Endothelial cell of umbilical vein (primary cell): ENCODE data around the gene ZC3H12A. TPM values are rescaled to one million over a fixed set of nuclear protein-coding genes. Genes with fewer than 3 reads are reported as not detected.

Experiments
- BruUV-seq: library from RNA; stranded (reverse); fragments of 400-500 nt; replicated peaks from 2 replicates; lab custom pipeline; 2021; lab: Mats Ljungman, UMichigan
- CTCF ChIA-PET: fragments of 300-600, 350-600 bp; sonication (Branson Sonifier 250); formaldehyde crosslinking; loops from one replicate; lab custom pipeline; 2021; ENCODE audit warnings: antibody characterized with exemption, inconsistent platforms; lab: Charles Lee
- POLR2A ChIA-PET: fragments of 300-600, 350-600 bp; sonication (Branson Sonifier 250); formaldehyde crosslinking; loops from one replicate; lab custom pipeline; 2021; ENCODE audit warnings: antibody characterized with exemption, inconsistent platforms; lab: Charles Lee
- DNase-seq: peaks from one replicate; pipeline ENCODE4 v3.0.0-alpha.2; 2011; ENCODE audit warnings: low read depth, low spot score
- FAIRE-seq: peaks from 2 replicates; lab custom pipeline; 2011; peaks lifted over from hg19 to GRCh38; lab: Jason Lieb, UNC
- H2AFZ ChIP-seq: 2 replicates; pipeline ENCODE4 v1.6.0; 2012; ENCODE audit warnings: low read depth, low read length, control low read depth, inconsistent platforms
- H3K27ac ChIP-seq: 2 replicates; pipeline ENCODE4 v1.5.1; 2011; ENCODE audit warnings: low read depth, mild to moderate bottlenecking, control low read depth, low read length, moderate library complexity; ENCODE audit not compliant: insufficient read depth
- H3K27me3 ChIP-seq, 2 experiments: 2 replicates each; pipeline versions ENCODE4 v1.6.0 to v1.6.1; 2011; ENCODE audit warnings: low read length in 2 of 2, mixed read lengths in 1 of 2; ENCODE audit not compliant: control insufficient read depth in 2 of 2, insufficient read depth in 2 of 2
- H3K36me3 ChIP-seq, 2 experiments: 2 replicates in 1 of 2; 3 replicates in 1 of 2; pipeline ENCODE4 v1.5.1; 2011; ENCODE audit warnings: low read length in 2 of 2, mild to moderate bottlenecking in 1 of 2, moderate library complexity in 1 of 2; ENCODE audit not compliant: control insufficient read depth in 2 of 2, insufficient read depth in 2 of 2; ENCODE audit errors: extremely low read depth in 1 of 2
- H3K4me1 ChIP-seq: 3 replicates; pipeline ENCODE4 v1.5.1; 2011; ENCODE audit warnings: mild to moderate bottlenecking, low read length; ENCODE audit not compliant: control insufficient read depth, insufficient read depth; ENCODE audit errors: extremely low read depth
- H3K4me2 ChIP-seq: 2 replicates; pipeline ENCODE4 v1.6.1; 2011; ENCODE audit warnings: low read length, control low read depth, mixed read lengths; ENCODE audit not compliant: insufficient read depth
- H3K4me3 ChIP-seq, 3 experiments: fragments of 200-600 bp in 1 of 3; sonication (generic), shearing (Covaris generic) in 1 of 3; replicated peaks in 1 of 3; 2 replicates each; pipeline ENCODE4 v1.5.1; 2011 to 2016; ENCODE audit warnings: control low read depth in 3 of 3, low read length in 3 of 3, mild to moderate bottlenecking in 2 of 3, inconsistent platforms in 1 of 3, low read depth in 1 of 3, moderate library complexity in 1 of 3; ENCODE audit not compliant: insufficient read depth in 1 of 3
- H3K79me2 ChIP-seq: 2 replicates; pipeline ENCODE4 v1.6.0; 2012; ENCODE audit warnings: low read length, inconsistent platforms; ENCODE audit not compliant: control insufficient read depth, insufficient read depth
- H3K9ac ChIP-seq: replicated peaks from 2 replicates; pipeline ENCODE3; 2011; ENCODE audit warnings: low read length, control low read depth; ENCODE audit not compliant: insufficient read depth; ENCODE audit errors: extremely low read depth
- H3K9me1 ChIP-seq: replicated peaks from 3 replicates; pipeline ENCODE4 v1.6.0; 2011; ENCODE audit warnings: mild to moderate bottlenecking, low read length; ENCODE audit not compliant: control insufficient read depth, insufficient read depth; ENCODE audit errors: extremely low read depth
- H3K9me3 ChIP-seq: replicated peaks from 2 replicates; pipeline ENCODE4 v1.5.1; 2012; ENCODE audit warnings: low read length, inconsistent platforms; ENCODE audit not compliant: control insufficient read depth, insufficient read depth
- H4K20me1 ChIP-seq: replicated peaks from 2 replicates; pipeline ENCODE3; 2011; ENCODE audit warnings: mild to moderate bottlenecking, low read length; ENCODE audit not compliant: control insufficient read depth, insufficient read depth; ENCODE audit errors: extremely low read depth
- CTCF ChIP-seq, 2 donors: IDR thresholded peaks; 1 replicate in 1 of 2; 2 replicates in 1 of 2; pipeline ENCODE4 v1.5.1; 2011; ENCODE audit warnings: low read length in 2 of 2, mild to moderate bottlenecking in 2 of 2, moderate library complexity in 2 of 2, control low read depth in 1 of 2, inconsistent platforms in 1 of 2, low read depth in 1 of 2; ENCODE audit not compliant: insufficient read depth in 1 of 2; ENCODE audit errors: extremely low read depth in 1 of 2
- EZH2 ChIP-seq: IDR thresholded peaks from 2 replicates; pipeline ENCODE4 v1.6.1; 2012; ENCODE audit warnings: borderline replicate concordance, low read depth, mild to moderate bottlenecking, moderate library complexity, low read length, inconsistent platforms; ENCODE audit not compliant: severe bottlenecking
- FOS ChIP-seq: IDR thresholded peaks from 2 replicates; pipeline ENCODE4 v1.6.1; 2011; ENCODE audit warnings: mild to moderate bottlenecking, low read length, moderate library complexity, borderline replicate concordance; ENCODE audit not compliant: insufficient read depth
- GATA2 ChIP-seq: IDR thresholded peaks from 2 replicates; pipeline ENCODE4 v1.7.0; 2011; ENCODE audit warnings: low read depth, mild to moderate bottlenecking, moderate library complexity, mixed read lengths, low read length; ENCODE audit not compliant: insufficient read length, insufficient read depth
- JUN ChIP-seq: IDR thresholded peaks from 2 replicates; pipeline ENCODE4 v1.6.1; 2011; ENCODE audit warnings: borderline replicate concordance, low read depth; ENCODE audit not compliant: insufficient read length, insufficient read depth
- MAX ChIP-seq: IDR thresholded peaks from 2 replicates; pipeline ENCODE4 v1.6.1; 2011; ENCODE audit not compliant: insufficient read depth, insufficient read length
- MYC ChIP-seq: IDR thresholded peaks from one replicate; pipeline ENCODE4 v1.6.1; 2011; ENCODE audit warnings: mild to moderate bottlenecking, low read depth, low read length
- POLR2A ChIP-seq: IDR thresholded peaks from 2 replicates; pipeline ENCODE4 v1.6.1; 2012; ENCODE audit warnings: low read depth, mild to moderate bottlenecking, control low read depth, low read length
- POLR2AphosphoS5 ChIP-seq: IDR thresholded peaks from 2 replicates; pipeline ENCODE4 v1.6.1; 2012; ENCODE audit warnings: low read depth, mild to moderate bottlenecking, control low read depth, low read length, moderate library complexity; ENCODE audit not compliant: insufficient read depth
- dilution Hi-C: fragments of 300-500 bp; cut with MboI; formaldehyde crosslinking; loops from one replicate; pipeline ENCODE4 v1.15.0; 2019; ENCODE audit warnings: low sequenced_read_pairs; ENCODE audit not compliant: extremely low pct_ligation_motif_present
- intact Hi-C: fragments of 100-400 bp; cut with micrococcal nuclease; formaldehyde crosslinking; loops from one replicate; pipeline ENCODE4 v1.10.0; 2022
- polyA plus RNA-seq, 4 experiments: library from polyadenylated mRNA; depleted of rRNA in 3 of 4; stranded (reverse) in 3 of 4; unstranded in 1 of 4; fragments of >200 nt; gene quantifications; 2 replicates each; pipeline versions ENCODE4 v1.2.1 to v1.2.3, GENCODE V29; 2011 to 2012; ENCODE audit warnings: missing spikeins in 1 of 4
- total RNA-seq: library from RNA; stranded (reverse); gene quantifications from 2 replicates; pipeline ENCODE4 v1.2.3, GENCODE V29; 2021

ZC3H12A gene
- total and polyA plus RNA-seq, 2 donors (not counting 3 experiments of a cell fraction or from before 2014, with no cell fraction given): 6.3 to 9.4 TPM

GRCh38 chr1:37468037-37468436 lies 6.3 kb upstream of the ZC3H12A start:
- H3K27ac ChIP-seq: no peak overlapping the region
- no peak overlapping the region for H3K9ac ChIP-seq
- peaks cover 19% of the 10 kb centered on the region for H3K4me1 ChIP-seq
- FAIRE-seq: no peak
- no peak for TF ChIP-seq CTCF (IDR thresholded peaks at IDR 0.05; ENCODE audit: extremely low read depth in 1 of 2, insufficient read depth in 1 of 2, low read depth in 1 of 2, low read length in 2 of 2)
- TF ChIP-seq MYC: no peak
- TF ChIP-seq EZH2: no peak
- no peak for TF ChIP-seq MAX
- no peak for TF ChIP-seq POLR2A
- H3K4me3 ChIP-seq: no peak overlapping the region
- dilution Hi-C loops (no loop called here), intact Hi-C loops (no loop called here)
- no peaks in the 10 kb centered on the region for H3K27me3 ChIP-seq
- H3K4me2 ChIP-seq: no peak overlapping the region
- CTCF ChIA-PET: interaction anchor here (1.6 kb wide), 1 partner anchor 20 kb away, joined by 6 read pairs; no protein-coding TSS in a partner anchor
- no peaks in the 10 kb centered on the region for H3K36me3 ChIP-seq
- no peaks in the 10 kb centered on the region for H3K79me2 ChIP-seq
- no peaks in the 10 kb centered on the region for H4K20me1 ChIP-seq
- no peak for DNase-seq
- H3K9me3 ChIP-seq: no peaks in the 10 kb centered on the region
- POLR2A ChIA-PET: no interaction called here
- no peak overlapping the region for H2AFZ ChIP-seq
- H3K9me1 ChIP-seq: no peaks in the 10 kb centered on the region
- BruUV-seq: no TSS peak

- Histone ChIP-seq H3K9me1 (no peaks in the 10 kb centered on the region), H3K79me2 (no peaks in the 10 kb centered on the region), H3K9ac (no peak overlapping the region), H4K20me1 (no peaks in the 10 kb centered on the region), H3K4me3 (no peak overlapping the region), H2AFZ (no peak overlapping the region), H3K36me3 (no peaks in the 10 kb centered on the region), H3K27ac (no peak overlapping the region), H3K27me3 (no peaks in the 10 kb centered on the region), H3K4me1 (peaks cover 29% of the 10 kb centered on the region), H3K4me2 (no peak overlapping the region), H3K9me3 (no peaks in the 10 kb centered on the region)
- FAIRE-seq (no peak), DNase-seq (no peak)
- TF ChIP-seq CTCF (IDR thresholded peaks at IDR 0.05; ENCODE audit: extremely low read depth in 1 of 2, insufficient read depth in 1 of 2, low read depth in 1 of 2, low read length in 2 of 2) (no peak), POLR2A (no peak), MYC (no peak), POLR2AphosphoS5 (no peak), EZH2 (no peak), FOS (no peak), MAX (no peak), GATA2 (no peak), JUN (no peak)
- intact Hi-C loops: no loop called here
- no TSS peak for BruUV-seq
- ChIA-PET POLR2A (no interaction called here), CTCF (interaction anchor here (1.1 kb wide), 1 partner anchor 18 kb away, joined by 7 read pairs; no protein-coding TSS in a partner anchor)
- dilution Hi-C loops: no loop called here
Observed at GRCh38 chr1:37469386-37469785, 5.0 kb upstream of the ZC3H12A start.
